ENCODE results near the gene FAM124A. TPM values are rescaled to one million over a fixed set of nuclear protein-coding genes. Genes with fewer than 3 reads are reported as not detected.

Gene FAM124A
- total RNA-seq, 2 experiments from 2014 or later: 0.17 to 0.23 TPM

DNA sequence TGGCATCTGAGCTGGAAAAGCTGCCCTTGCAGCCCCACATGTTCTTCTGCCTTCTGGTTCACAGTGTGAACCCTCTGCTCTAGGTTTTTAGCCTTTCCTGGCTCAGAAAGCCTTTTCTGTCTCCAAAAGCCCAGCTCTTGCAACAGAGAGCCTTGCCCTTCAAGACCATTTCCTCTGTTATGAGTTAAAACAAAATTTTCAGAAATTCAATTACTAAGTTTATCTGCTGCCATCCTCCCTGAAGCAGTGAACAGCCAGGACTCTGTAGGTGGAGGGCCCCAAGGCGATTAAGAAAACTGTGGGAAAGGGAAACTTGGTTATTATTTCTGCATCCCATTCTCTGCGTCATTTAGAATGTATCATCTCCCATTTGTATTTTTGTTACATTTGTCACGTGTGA lies 18.8 kb downstream of the FAM124A start:
- POLR2A ChIA-PET: interaction anchor here (0.6 kb wide), 1 partner anchor 110 kb away, joined by 3 read pairs; no protein-coding TSS in a partner anchor
- no peak overlapping the region for H3K27ac Mint-ChIP-seq
- H3K36me3 Mint-ChIP-seq: no peaks in the 10 kb centered on the region
- H3K4me1 Mint-ChIP-seq: no peaks in the 10 kb centered on the region
- no peak for ATAC-seq (ENCODE audit: low read depth)
- no peak for DNase-seq
- no peak overlapping the region for H3K4me3 Mint-ChIP-seq
- H3K27me3 Mint-ChIP-seq: peaks cover 11% of the 10 kb centered on the region
- no peaks in the 10 kb centered on the region for H3K9me3 Mint-ChIP-seq

- Mint-ChIP-seq H3K27me3 (peaks cover 7% of the 10 kb centered on the region), H3K36me3 (no peaks in the 10 kb centered on the region), H3K4me1 (no peaks in the 10 kb centered on the region), H3K4me3 (no peak overlapping the region), H3K9me3 (no peaks in the 10 kb centered on the region), H3K27ac (no peak overlapping the region)
- POLR2A ChIA-PET: no interaction called here
- DNase-seq (no peak), ATAC-seq (ENCODE audit: low read depth) (no peak)
Observed at GRCh38 chr13:51241720-51242119, 19.5 kb downstream of the FAM124A start.

DNA sequence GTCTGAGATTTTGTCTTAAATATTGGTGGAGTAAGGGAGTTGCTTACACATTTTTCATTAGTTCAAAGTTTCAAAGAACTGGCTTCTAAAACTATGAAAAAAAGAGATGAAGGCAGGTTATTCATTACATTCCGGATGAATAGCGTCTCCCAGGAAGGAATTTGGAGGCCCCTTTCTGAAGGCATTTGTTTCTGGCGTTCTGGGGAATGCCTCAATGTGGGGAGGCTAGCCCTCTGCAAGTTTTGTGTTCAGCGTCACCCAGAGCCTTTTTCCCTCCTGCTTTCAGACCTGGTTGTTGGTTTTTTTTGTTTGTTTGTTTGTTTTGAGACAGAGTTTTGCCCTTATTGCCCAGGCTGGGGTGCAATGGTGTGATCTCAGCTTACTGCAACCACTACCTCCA lies 21.0 kb downstream of the FAM124A start:
- Mint-ChIP-seq H3K27me3 (peaks cover 7% of the 10 kb centered on the region), H3K4me3 (no peak overlapping the region)
- no peak for ATAC-seq (ENCODE audit: low read depth)

GRCh38 chr13:51243832-51244231 lies 21.6 kb downstream of the FAM124A start:
- H3K4me1 Mint-ChIP-seq: no peaks in the 10 kb centered on the region
- no peak overlapping the region for H3K27ac Mint-ChIP-seq
- ATAC-seq (ENCODE audit: low read depth): no peak
- H3K9me3 Mint-ChIP-seq: no peaks in the 10 kb centered on the region
- POLR2A ChIA-PET: no interaction called here
- no peak overlapping the region for H3K4me3 Mint-ChIP-seq
- DNase-seq: no peak
- H3K27me3 Mint-ChIP-seq: peaks cover 7% of the 10 kb centered on the region
- no peaks in the 10 kb centered on the region for H3K36me3 Mint-ChIP-seq

More for the DNA sequence above, 21.0 kb downstream of the FAM124A start:
- Mint-ChIP-seq H3K36me3 (no peaks in the 10 kb centered on the region), H3K9me3 (no peaks in the 10 kb centered on the region), H3K4me1 (no peaks in the 10 kb centered on the region), H3K27ac (no peak overlapping the region)
- no peak for DNase-seq
- POLR2A ChIA-PET: no interaction called here

GRCh38 chr13:51244637-51245405 lies 22.6 kb downstream of the FAM124A start:
- Mint-ChIP-seq H3K27me3 (peaks cover 7% of the 10 kb centered on the region), H3K36me3 (no peaks in the 10 kb centered on the region), H3K27ac (no peak overlapping the region), H3K4me3 (no peak overlapping the region), H3K4me1 (no peaks in the 10 kb centered on the region), H3K9me3 (no peaks in the 10 kb centered on the region)
- ATAC-seq (ENCODE audit: low read depth) (no peak), DNase-seq (no peak)
- POLR2A ChIA-PET: no interaction called here

GRCh38 chr13:51245583-51245982 lies 23.4 kb downstream of the FAM124A start:
- no peak overlapping the region for H3K4me3 Mint-ChIP-seq
- no peaks in the 10 kb centered on the region for H3K36me3 Mint-ChIP-seq
- POLR2A ChIA-PET: no interaction called here
- no peaks in the 10 kb centered on the region for H3K9me3 Mint-ChIP-seq
- no peak overlapping the region for H3K27ac Mint-ChIP-seq
- no peaks in the 10 kb centered on the region for H3K4me1 Mint-ChIP-seq
- ATAC-seq (ENCODE audit: low read depth) (no peak), DNase-seq (no peak)
- peaks cover 5% of the 10 kb centered on the region for H3K27me3 Mint-ChIP-seq

DNA sequence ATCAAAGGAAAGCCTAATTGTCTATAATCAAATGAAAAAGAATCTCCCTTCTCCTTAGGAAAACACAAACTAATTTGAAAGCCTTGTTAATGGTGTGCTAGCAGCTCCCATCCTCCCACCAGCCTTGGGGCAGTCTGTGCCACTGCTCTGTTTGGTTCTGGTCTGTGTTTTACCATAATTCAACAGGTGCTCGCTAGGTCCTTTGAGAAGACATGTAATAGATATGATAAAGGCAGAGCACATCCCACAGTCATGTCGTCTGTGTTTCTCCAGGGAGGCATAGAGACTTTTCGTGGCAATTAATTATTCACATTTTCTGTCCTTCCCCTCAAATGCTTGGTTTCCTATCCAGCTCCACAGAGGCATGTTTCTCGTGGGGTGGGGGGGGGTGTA lies 23.8 kb downstream of the FAM124A start:
- no peaks in the 10 kb centered on the region for H3K9me3 Mint-ChIP-seq
- ATAC-seq (ENCODE audit: low read depth): no peak
- POLR2A ChIA-PET: no interaction called here
- no peak for DNase-seq
- H3K4me3 Mint-ChIP-seq: no peak overlapping the region
- no peaks in the 10 kb centered on the region for H3K4me1 Mint-ChIP-seq
- no peak overlapping the region for H3K27ac Mint-ChIP-seq
- peaks cover 4% of the 10 kb centered on the region for H3K27me3 Mint-ChIP-seq
- H3K36me3 Mint-ChIP-seq: no peaks in the 10 kb centered on the region

- no peaks in the 10 kb centered on the region for H3K36me3 Mint-ChIP-seq
- no peak for ATAC-seq (ENCODE audit: low read depth)
- H3K27me3 Mint-ChIP-seq: peaks cover 2% of the 10 kb centered on the region
- H3K4me3 Mint-ChIP-seq: no peak overlapping the region
- no peak for DNase-seq
- H3K9me3 Mint-ChIP-seq: no peaks in the 10 kb centered on the region
- POLR2A ChIA-PET: no interaction called here
- no peaks in the 10 kb centered on the region for H3K4me1 Mint-ChIP-seq
- no peak overlapping the region for H3K27ac Mint-ChIP-seq
Observed at GRCh38 chr13:51246418-51247277, 24.4 kb downstream of the FAM124A start.

GRCh38 chr13:51249255-51249654 lies 27.1 kb downstream of the FAM124A start:
- ATAC-seq (ENCODE audit: low read depth) (no peak), DNase-seq (no peak)
- POLR2A ChIA-PET: no interaction called here
- Mint-ChIP-seq H3K4me3 (no peak overlapping the region), H3K4me1 (peaks cover 6% of the 10 kb centered on the region), H3K9me3 (no peaks in the 10 kb centered on the region), H3K36me3 (peaks cover 1% of the 10 kb centered on the region), H3K27me3 (peaks cover 3% of the 10 kb centered on the region), H3K27ac (no peak overlapping the region)

- no peaks in the 10 kb centered on the region for H3K9me3 Mint-ChIP-seq
- H3K27ac Mint-ChIP-seq: no peak overlapping the region
- ATAC-seq (ENCODE audit: low read depth) (no peak), DNase-seq (no peak)
- POLR2A ChIA-PET: no interaction called here
- peaks cover 1% of the 10 kb centered on the region for H3K36me3 Mint-ChIP-seq
- peaks cover 3% of the 10 kb centered on the region for H3K27me3 Mint-ChIP-seq
- peaks cover 6% of the 10 kb centered on the region for H3K4me1 Mint-ChIP-seq
- H3K4me3 Mint-ChIP-seq: no peak overlapping the region
Observed at GRCh38 chr13:51249770-51250741, 27.9 kb downstream of the FAM124A start.

DNA sequence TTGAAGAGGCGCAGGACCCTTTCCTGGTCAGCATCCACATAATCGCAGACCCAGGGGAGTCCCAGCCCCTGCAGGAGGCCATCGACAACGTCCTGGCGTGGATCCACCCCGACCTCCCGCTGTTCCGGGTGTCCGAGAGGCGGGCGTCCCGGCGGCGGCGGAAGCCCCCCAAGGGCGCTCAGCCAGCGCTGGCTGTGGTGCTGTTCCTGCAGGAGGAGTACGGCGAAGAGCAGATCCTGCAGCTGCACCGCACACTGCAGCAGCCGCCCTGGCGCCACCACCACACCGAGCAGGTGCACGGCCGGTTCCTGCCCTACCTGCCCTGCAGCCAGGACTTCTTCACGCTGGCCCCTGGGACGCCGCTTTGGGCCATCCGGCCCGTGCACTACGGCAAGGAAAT lies 29.3 kb downstream of the FAM124A start:
- Mint-ChIP-seq H3K27me3 (peaks cover 2% of the 10 kb centered on the region), H3K9me3 (no peaks in the 10 kb centered on the region), H3K4me3 (no peak overlapping the region), H3K36me3 (peaks cover 1% of the 10 kb centered on the region), H3K27ac (no peak overlapping the region), H3K4me1 (peaks cover 6% of the 10 kb centered on the region)
- ATAC-seq (ENCODE audit: low read depth) (no peak), DNase-seq (no peak)
- POLR2A ChIA-PET: no interaction called here

DNA sequence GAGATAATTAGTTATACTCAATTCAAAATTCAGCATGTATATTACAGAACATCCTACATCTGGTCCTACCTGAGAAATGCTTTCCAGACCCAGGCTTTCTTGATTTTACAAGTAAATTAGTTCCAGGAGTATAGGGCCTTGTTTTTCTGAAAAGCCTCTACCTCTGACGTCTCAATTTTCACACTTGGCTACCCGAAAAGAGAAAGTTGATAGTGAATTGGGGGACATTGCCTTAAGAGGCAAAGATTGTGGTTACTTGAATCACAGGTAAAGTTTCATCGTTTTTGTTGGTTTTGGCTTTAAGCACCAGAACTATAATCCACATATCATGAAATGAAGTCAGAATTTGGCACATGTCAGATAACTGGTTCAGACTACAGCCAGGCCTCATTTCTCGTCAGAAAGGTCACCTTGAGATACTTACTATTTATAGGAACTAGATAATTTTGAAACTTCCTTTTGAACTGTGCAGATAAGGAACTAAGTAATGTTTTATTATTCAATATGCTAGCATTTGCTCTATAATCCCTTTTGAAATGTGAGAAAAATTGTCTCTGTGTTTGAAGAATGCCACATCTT lies 30.8 kb downstream of the FAM124A start:
- Mint-ChIP-seq H3K4me1 (peaks cover 6% of the 10 kb centered on the region), H3K27me3 (peaks cover 4% of the 10 kb centered on the region), H3K27ac (no peak overlapping the region), H3K36me3 (peaks cover 1% of the 10 kb centered on the region), H3K9me3 (no peaks in the 10 kb centered on the region), H3K4me3 (no peak overlapping the region)
- DNase-seq: no peak
- ATAC-seq (ENCODE audit: low read depth): no peak
- POLR2A ChIA-PET: no interaction called here

GRCh38 chr13:51255556-51255955 lies 33.4 kb downstream of the FAM124A start:
- no peak overlapping the region for H3K4me3 Mint-ChIP-seq
- H3K9me3 Mint-ChIP-seq: no peaks in the 10 kb centered on the region
- ATAC-seq (ENCODE audit: low read depth) (no peak), DNase-seq (no peak)
- peaks cover 6% of the 10 kb centered on the region for H3K4me1 Mint-ChIP-seq
- peaks cover 1% of the 10 kb centered on the region for H3K36me3 Mint-ChIP-seq
- H3K27me3 Mint-ChIP-seq: peaks cover 4% of the 10 kb centered on the region
- no peak overlapping the region for H3K27ac Mint-ChIP-seq
- POLR2A ChIA-PET: no interaction called here

Measured in activated naive CD8-positive, alpha-beta T cell treated with anti-CD3 and anti-CD28 coated beads, Interleukin-2, amount 10 ng/mL, durations not matched to agents 7 days and 5 days (primary cell).